PC-3 (cell line): ENCODE measurements around the gene C3orf38. TPM values are rescaled to one million over a fixed set of nuclear protein-coding genes. Genes with fewer than 3 reads are reported as not detected.

ENCODE experiments used
- ATAC-seq: fragments of 200-7000 bp; cut with Tn5 transposase; 2 replicates; pipeline ENCODE4 v1.9.1; 2020; ENCODE audit warnings: mild to moderate bottlenecking, moderate library complexity
- Bru-seq: library from RNA; stranded (reverse); fragments of 400-500 nt; gene quantifications from one replicate; lab custom pipeline; 2021; lab: Mats Ljungman, UMichigan
- BruChase-seq, 2 experiments: library from RNA; stranded (reverse); fragments of 400-500 nt; gene quantifications; one replicate each; lab custom pipeline; 2021; lab: Mats Ljungman, UMichigan
- BruUV-seq: library from RNA; stranded (reverse); fragments of 400-500 nt; replicated peaks from 2 replicates; lab custom pipeline; 2021; lab: Mats Ljungman, UMichigan
- CTCF ChIA-PET: fragments of 300-600 bp; sonication (Branson Sonifier 250); formaldehyde crosslinking; loops from one replicate; lab custom pipeline; 2022; ENCODE audit warnings: antibody characterized with exemption; lab: Charles Lee
- POLR2A ChIA-PET: fragments of 300-600 bp; sonication (Branson Sonifier 250); formaldehyde crosslinking; loops from one replicate; lab custom pipeline; 2022; ENCODE audit warnings: antibody characterized with exemption; ENCODE audit not compliant: unreplicated experiment; lab: Charles Lee
- DNase-seq: peaks from one replicate; pipeline ENCODE4 v3.0.0-alpha.2; 2015
- H2AFZ ChIP-seq: fragments of 300-600 bp; sonication (generic); 2 replicates; pipeline ENCODE4 v1.6.0; 2016; ENCODE audit warnings: antibody characterized with exemption, low read length
- H3F3A ChIP-seq: fragments of 300-600 bp; sonication (generic); one replicate; pipeline ENCODE4 v1.6.0; 2017; ENCODE audit warnings: antibody characterized with exemption, low read length, control low read depth, mild to moderate bottlenecking; ENCODE audit not compliant: unreplicated experiment
- H3K27ac ChIP-seq: fragments of 300-600 bp; sonication (generic); 2 replicates; pipeline ENCODE4 v1.5.1; 2016; ENCODE audit warnings: mild to moderate bottlenecking, low read length
- H3K27me3 ChIP-seq: fragments of 300-600 bp; sonication (generic); 2 replicates; pipeline ENCODE4 v1.6.1; 2016; ENCODE audit warnings: low read length, mixed read lengths
- H3K36me3 ChIP-seq: fragments of 300-600 bp; sonication (generic); 2 replicates; pipeline ENCODE4 v1.6.1; 2016; ENCODE audit warnings: low read depth, mixed run types, low read length, mixed read lengths
- H3K4me1 ChIP-seq: fragments of 300-600 bp; sonication (generic); 2 replicates; pipeline ENCODE4 v1.5.1; 2016; ENCODE audit warnings: low read length; ENCODE audit not compliant: insufficient read depth
- H3K4me2 ChIP-seq: fragments of 300-600 bp; sonication (generic); 2 replicates; pipeline ENCODE4 v1.6.0; 2016; ENCODE audit warnings: low read length
- H3K4me3 ChIP-seq: fragments of 300-600 bp; sonication (generic); 2 replicates; pipeline ENCODE4 v1.5.1; 2016; ENCODE audit warnings: mild to moderate bottlenecking, low read length, mixed read lengths
- H3K79me2 ChIP-seq: fragments of 300-600 bp; sonication (generic); 2 replicates; pipeline ENCODE4 v1.6.1; 2017; ENCODE audit warnings: low read length, mixed read lengths
- H3K9ac ChIP-seq: fragments of 300-600 bp; sonication (generic); 2 replicates; pipeline ENCODE4 v1.6.0; 2016; ENCODE audit warnings: mild to moderate bottlenecking, low read length
- H3K9me2 ChIP-seq: fragments of 300-600 bp; sonication (generic); replicated peaks from 2 replicates; pipeline ENCODE4 v1.6.1; 2016; ENCODE audit warnings: mixed run types, low read length, mixed read lengths
- H3K9me3 ChIP-seq: fragments of 300-600 bp; sonication (generic); 2 replicates; pipeline ENCODE4 v1.6.1; 2016; ENCODE audit warnings: low read length, mixed read lengths
- H4K20me1 ChIP-seq: fragments of 300-600 bp; sonication (generic); 2 replicates; pipeline ENCODE4 v1.6.1; 2016; ENCODE audit warnings: low read length, mixed read lengths
- EZH2 ChIP-seq: fragments of 300-600 bp; sonication (generic); IDR thresholded peaks from one replicate; pipeline ENCODE4 v1.6.1; 2017; ENCODE audit warnings: antibody characterized with exemption, mild to moderate bottlenecking, low read length; ENCODE audit not compliant: unreplicated experiment
- EZH2phosphoT487 ChIP-seq: fragments of 300-600 bp; sonication (generic); IDR thresholded peaks from 2 replicates; pipeline ENCODE4 v1.6.1; 2018; ENCODE audit warnings: mild to moderate bottlenecking, antibody characterized with exemption, low read length, borderline replicate concordance
- intact Hi-C: fragments of 100-400 bp; cut with micrococcal nuclease; formaldehyde crosslinking; loops from 2 replicates; pipeline ENCODE4 v1.9.0; 2023
- long read RNA-seq: library from polyadenylated mRNA; unstranded; transcript quantifications from one replicate; pipeline ENCODE4 v2.0.0, GENCODE V29; 2021; ENCODE audit not compliant: unreplicated experiment
- total RNA-seq: library from RNA; depleted of rRNA; stranded (reverse); fragments of >200 nt; gene quantifications from 2 replicates; pipeline ENCODE4 v1.2.3, GENCODE V29; 2014; rRNA removed
- TF ChIP-seq, protein P1 (sequence below): fragments of 300-600 bp; sonication (generic); conservative IDR thresholded peaks from 2 replicates; pipeline ENCODE4 v1.5.1; 2017; ENCODE audit warnings: antibody characterized with exemption, low read depth, mild to moderate bottlenecking, low read length

The C3orf38 gene
- 15.7 and 24.3 TPM in 2 replicates for total RNA-seq
- Bru-seq, nascent RNA: percentile 84 among the genes with signal in this experiment
- BruChase-seq, experiment 1, labeled RNA remaining after a 6-hour chase: percentile 90 among the genes with signal in this experiment
- BruChase-seq, experiment 2, labeled RNA remaining after a 2-hour chase: percentile 94 among the genes with signal in this experiment
- long read RNA-seq, transcript C3orf38-201 (3 exons, 2,633 nt): major isoform, 54 of 75 reads
- long read RNA-seq, partial matches to known transcripts: 1 of 75 reads
- long read RNA-seq, other reads (novel, unspliced or antisense): 20 of 75 reads

DNA sequence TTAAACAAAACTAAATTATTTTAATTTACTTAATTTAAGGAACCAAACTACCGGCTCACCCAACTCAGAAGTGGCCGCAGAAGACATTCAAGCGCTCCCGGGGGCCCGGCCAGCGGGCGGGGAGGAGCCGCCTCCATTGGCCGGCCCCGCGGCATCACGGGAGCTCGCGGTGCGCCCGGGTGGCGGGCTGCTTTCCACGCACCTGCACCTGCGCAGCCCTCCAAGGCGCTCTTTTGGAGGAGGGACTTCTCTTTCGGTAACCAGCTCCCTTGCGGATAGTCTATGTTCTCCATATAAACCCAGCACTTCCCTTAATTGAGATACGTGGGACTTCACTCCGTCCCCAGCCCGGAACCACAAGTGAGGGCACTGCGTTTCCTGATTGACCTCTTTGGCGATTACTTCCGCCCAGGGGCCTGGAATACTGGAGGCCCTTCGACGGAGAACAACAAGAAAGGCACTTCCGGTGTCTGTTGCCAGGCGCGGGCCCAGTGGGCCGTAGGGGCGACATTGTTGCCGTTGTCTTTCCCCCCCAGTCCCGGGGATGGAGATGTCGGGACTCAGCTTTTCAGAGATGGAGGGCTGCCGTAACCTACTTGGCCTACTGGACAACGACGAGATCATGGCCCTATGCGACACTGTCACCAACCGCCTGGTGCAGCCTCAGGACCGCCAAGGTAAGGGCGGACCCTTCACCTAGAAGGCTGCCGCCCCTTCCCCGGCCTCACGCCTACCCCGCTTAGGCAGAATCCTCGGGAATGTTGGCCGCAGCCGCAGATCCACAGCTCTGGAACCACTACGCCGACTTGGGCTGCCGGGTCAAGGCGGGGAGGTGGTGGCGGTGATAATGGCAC lies at the start of gene C3orf38:
Gene C3orf38, plus strand, starts transcription at position 451 of the 854 bp plus-strand sequence. Its CDS starts 94 bp downstream, at position 545.
- Histone ChIP-seq H3K4me2 (peak within 1 kb of the TSS; percentile 82), H4K20me1 (no peaks in the 10 kb centered on the region), H2AFZ (peak within 1 kb of the TSS; percentile 87), H3K79me2 (peaks cover 73% of the 10 kb centered on the region), H3K4me3 (peak within 1 kb of the TSS; percentile 90), H3K27ac (peak within 1 kb of the TSS; percentile 90), H3K27me3 (no peaks in the 10 kb centered on the region), H3K9ac (peak within 1 kb of the TSS; percentile 92), H3K4me1 (peaks cover 17% of the 10 kb centered on the region; the same call in 1 of the 2 replicates), H3K9me2 (no peaks in the 10 kb centered on the region), H3K36me3 (peaks cover 9% of the 10 kb centered on the region; the same call in 1 of the 2 replicates), H3F3A (no peaks in the 10 kb centered on the region), H3K9me3 (no peaks in the 10 kb centered on the region)
- ATAC-seq: peak; percentile 87
- TF ChIP-seq EZH2phosphoT487: no peak
- TF ChIP-seq, protein P1, sequence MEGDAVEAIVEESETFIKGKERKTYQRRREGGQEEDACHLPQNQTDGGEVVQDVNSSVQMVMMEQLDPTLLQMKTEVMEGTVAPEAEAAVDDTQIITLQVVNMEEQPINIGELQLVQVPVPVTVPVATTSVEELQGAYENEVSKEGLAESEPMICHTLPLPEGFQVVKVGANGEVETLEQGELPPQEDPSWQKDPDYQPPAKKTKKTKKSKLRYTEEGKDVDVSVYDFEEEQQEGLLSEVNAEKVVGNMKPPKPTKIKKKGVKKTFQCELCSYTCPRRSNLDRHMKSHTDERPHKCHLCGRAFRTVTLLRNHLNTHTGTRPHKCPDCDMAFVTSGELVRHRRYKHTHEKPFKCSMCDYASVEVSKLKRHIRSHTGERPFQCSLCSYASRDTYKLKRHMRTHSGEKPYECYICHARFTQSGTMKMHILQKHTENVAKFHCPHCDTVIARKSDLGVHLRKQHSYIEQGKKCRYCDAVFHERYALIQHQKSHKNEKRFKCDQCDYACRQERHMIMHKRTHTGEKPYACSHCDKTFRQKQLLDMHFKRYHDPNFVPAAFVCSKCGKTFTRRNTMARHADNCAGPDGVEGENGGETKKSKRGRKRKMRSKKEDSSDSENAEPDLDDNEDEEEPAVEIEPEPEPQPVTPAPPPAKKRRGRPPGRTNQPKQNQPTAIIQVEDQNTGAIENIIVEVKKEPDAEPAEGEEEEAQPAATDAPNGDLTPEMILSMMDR: no peak
- TF ChIP-seq EZH2: no peak
- ChIA-PET POLR2A (no interaction called here), CTCF (interaction anchor here (0.6 kb wide), 1 partner anchor 780 kb away, joined by 4 read pairs; no protein-coding TSS in a partner anchor)
- peak; percentile 94 for DNase-seq
- BruUV-seq: TSS peak; percentile 59
- intact Hi-C loops: loop anchor here (1.0 kb wide), 1 partner anchor 90 kb away; the partner anchor contains the start of genes CGGBP1 and ZNF654

DNA sequence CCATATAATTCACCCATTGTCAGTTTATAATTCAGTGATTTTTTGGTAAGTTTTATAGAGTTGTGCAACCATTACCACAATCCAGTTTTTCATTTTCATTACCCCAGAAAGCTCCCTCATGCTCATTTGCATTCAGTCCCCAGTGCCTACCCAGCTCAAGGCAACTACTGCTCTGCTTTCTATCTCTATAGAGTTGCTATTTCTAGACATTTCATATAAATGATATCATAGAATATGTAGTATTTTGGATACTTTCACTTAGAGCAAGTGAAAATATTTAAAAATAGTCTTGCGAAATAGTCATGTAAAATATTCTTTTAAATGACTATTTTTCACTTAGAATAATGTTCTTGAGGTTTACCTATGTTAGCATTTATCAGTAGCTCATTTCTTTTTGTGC lies 48.6 kb upstream of the C3orf38 start:
- no peak overlapping the region for H2AFZ ChIP-seq
- H3K4me2 ChIP-seq: no peak overlapping the region
- DNase-seq: no peak
- intact Hi-C loops: no loop called here
- no peaks in the 10 kb centered on the region for H3K9me2 ChIP-seq
- no peak for ATAC-seq
- no peaks in the 10 kb centered on the region for H3K27me3 ChIP-seq
- BruUV-seq: no TSS peak
- H3K4me1 ChIP-seq: 0 out of 2 replicates have a peak, but pooled peaks cover 5% of the 10 kb centered on the region
- peaks cover 8% of the 10 kb centered on the region for H3K36me3 ChIP-seq
- H3K27ac ChIP-seq: no peak overlapping the region
- TF ChIP-seq EZH2 (no peak), EZH2phosphoT487 (no peak)
- TF ChIP-seq, protein P1: no peak
- H3F3A ChIP-seq: no peaks in the 10 kb centered on the region
- no peaks in the 10 kb centered on the region for H3K9me3 ChIP-seq
- H3K79me2 ChIP-seq: peaks cover 10% of the 10 kb centered on the region
- no peak overlapping the region for H3K9ac ChIP-seq
- POLR2A ChIA-PET: no interaction called here
- CTCF ChIA-PET: no interaction called here
- no peak overlapping the region for H3K4me3 ChIP-seq
- H4K20me1 ChIP-seq: no peaks in the 10 kb centered on the region
